HG03103 (cell line): ENCODE results near the gene PALMD.

Experiments
- ATAC-seq: cut with Tn5 transposase; IDR thresholded peaks from one replicate; pipeline ENCODE4 v1.9.1; 2021; ENCODE audit warnings: low read depth; ENCODE audit not compliant: unreplicated experiment

The PALMD gene

GRCh38 chr1:99629164-99629563 lies 16.7 kb upstream of the PALMD start:
- ATAC-seq = no peak

GRCh38 chr1:99634971-99635624 lies 10.8 kb upstream of the PALMD start:
- ATAC-seq = no peak

GRCh38 chr1:99635664-99636063 lies 10.2 kb upstream of the PALMD start:
- ATAC-seq = no peak

GRCh38 chr1:99636647-99637175 lies 9.2 kb upstream of the PALMD start:
- ATAC-seq = no peak

GRCh38 chr1:99638853-99639252 lies 7.1 kb upstream of the PALMD start:
- ATAC-seq = no peak

- ATAC-seq = no peak
Observed at GRCh38 chr1:99639408-99639807, 6.5 kb upstream of the PALMD start.

- ATAC-seq = no peak
Observed at GRCh38 chr1:99639945-99640344, 6.0 kb upstream of the PALMD start.

GRCh38 chr1:99640672-99641071 lies 5.2 kb upstream of the PALMD start:
- ATAC-seq = no peak

- ATAC-seq = no peak
Observed at GRCh38 chr1:99641558-99641957, 4.4 kb upstream of the PALMD start.

GRCh38 chr1:99642053-99642452 lies 3.9 kb upstream of the PALMD start:
- no peak for ATAC-seq

GRCh38 chr1:99643021-99643779 lies 2.7 kb upstream of the PALMD start:
- no peak for ATAC-seq

- ATAC-seq = no peak
Observed at GRCh38 chr1:99644279-99645004, 1.5 kb upstream of the PALMD start.

GRCh38 chr1:99645203-99645602 lies 710 bp upstream of the PALMD start:
- no peak for ATAC-seq

GRCh38 chr1:99646868-99647267 lies 955 bp downstream of the PALMD start:
- no peak for ATAC-seq

GRCh38 chr1:99647490-99647889 lies 1.6 kb downstream of the PALMD start:
- ATAC-seq = no peak

- ATAC-seq = no peak
Observed at GRCh38 chr1:99648107-99648506, 2.2 kb downstream of the PALMD start.

GRCh38 chr1:99650030-99650429 lies 4.1 kb downstream of the PALMD start:
- ATAC-seq = no peak

GRCh38 chr1:99650773-99651437 lies 5.0 kb downstream of the PALMD start:
- no peak for ATAC-seq

GRCh38 chr1:99652881-99653281 lies 7.0 kb downstream of the PALMD start:
- ATAC-seq = no peak

GRCh38 chr1:99655376-99655775 lies 9.5 kb downstream of the PALMD start:
- no peak for ATAC-seq

- ATAC-seq = no peak
Observed at GRCh38 chr1:99656701-99657100, 10.8 kb downstream of the PALMD start.
